Measurements from ENCODE around the gene PTDSS2. TPM values are rescaled to one million over a fixed set of nuclear protein-coding genes. Genes with fewer than 3 reads are reported as not detected.

The PTDSS2 gene
- total RNA-seq, 1 donor from 2014 or later, result 30.2 TPM

- intact Hi-C loops (cut with micrococcal nuclease), result no loop called here
- no peaks in the 10 kb centered on the region for H3K36me3 ChIP-seq
- peaks cover 17% of the 10 kb centered on the region for H3K4me1 ChIP-seq
- no peak within 1 kb of the TSS for H3K27ac ChIP-seq (replicated peaks)
- TF ChIP-seq, protein P1, sequence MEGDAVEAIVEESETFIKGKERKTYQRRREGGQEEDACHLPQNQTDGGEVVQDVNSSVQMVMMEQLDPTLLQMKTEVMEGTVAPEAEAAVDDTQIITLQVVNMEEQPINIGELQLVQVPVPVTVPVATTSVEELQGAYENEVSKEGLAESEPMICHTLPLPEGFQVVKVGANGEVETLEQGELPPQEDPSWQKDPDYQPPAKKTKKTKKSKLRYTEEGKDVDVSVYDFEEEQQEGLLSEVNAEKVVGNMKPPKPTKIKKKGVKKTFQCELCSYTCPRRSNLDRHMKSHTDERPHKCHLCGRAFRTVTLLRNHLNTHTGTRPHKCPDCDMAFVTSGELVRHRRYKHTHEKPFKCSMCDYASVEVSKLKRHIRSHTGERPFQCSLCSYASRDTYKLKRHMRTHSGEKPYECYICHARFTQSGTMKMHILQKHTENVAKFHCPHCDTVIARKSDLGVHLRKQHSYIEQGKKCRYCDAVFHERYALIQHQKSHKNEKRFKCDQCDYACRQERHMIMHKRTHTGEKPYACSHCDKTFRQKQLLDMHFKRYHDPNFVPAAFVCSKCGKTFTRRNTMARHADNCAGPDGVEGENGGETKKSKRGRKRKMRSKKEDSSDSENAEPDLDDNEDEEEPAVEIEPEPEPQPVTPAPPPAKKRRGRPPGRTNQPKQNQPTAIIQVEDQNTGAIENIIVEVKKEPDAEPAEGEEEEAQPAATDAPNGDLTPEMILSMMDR (IDR thresholded peaks at IDR 0.05; ENCODE audit: borderline replicate concordance), result no peak
- H3K4me3 ChIP-seq, result no peak within 1 kb of the TSS
- H3K9me3 ChIP-seq (replicated peaks), result no peaks in the 10 kb centered on the region
- H3K27me3 ChIP-seq (ENCODE audit: low read depth), result peaks cover 64% of the 10 kb centered on the region
- DNase-seq, result no peak
Measured at GRCh38 chr11:441418-442274, 8.4 kb upstream of the PTDSS2 start, which contains the start of gene ANO9. TSS of gene ANO9 (minus strand) at chr11:442011. CDS start at chr11:441926, 85 bp downstream.

- TF ChIP-seq, protein P1 (IDR thresholded peaks at IDR 0.05; ENCODE audit: borderline replicate concordance), result no peak
- peaks cover 18% of the 10 kb centered on the region for H3K4me1 ChIP-seq
- no peak overlapping the region for H3K4me3 ChIP-seq
- no peak for DNase-seq
- H3K27ac ChIP-seq (replicated peaks), result no peak overlapping the region
- peaks cover 58% of the 10 kb centered on the region for H3K27me3 ChIP-seq (ENCODE audit: low read depth)
- no peaks in the 10 kb centered on the region for H3K9me3 ChIP-seq (replicated peaks)
- no peaks in the 10 kb centered on the region for H3K36me3 ChIP-seq
- intact Hi-C loops (cut with micrococcal nuclease), result no loop called here
Measured at GRCh38 chr11:442611-443081, 7.4 kb upstream of the PTDSS2 start.

GRCh38 chr11:443542-444199, 6.4 kb upstream of the PTDSS2 start:
- Histone ChIP-seq H3K36me3 (no peaks in the 10 kb centered on the region), H3K4me1 (peaks cover 28% of the 10 kb centered on the region), H3K9me3 (replicated peaks) (no peaks in the 10 kb centered on the region), H3K27me3 (ENCODE audit: low read depth) (peaks cover 51% of the 10 kb centered on the region), H3K4me3 (no peak overlapping the region), H3K27ac (replicated peaks) (no peak overlapping the region)
- DNase-seq, result no peak
- TF ChIP-seq, protein P1 (IDR thresholded peaks at IDR 0.05; ENCODE audit: borderline replicate concordance), result no peak
- intact Hi-C loops (cut with micrococcal nuclease), result no loop called here

DNA sequence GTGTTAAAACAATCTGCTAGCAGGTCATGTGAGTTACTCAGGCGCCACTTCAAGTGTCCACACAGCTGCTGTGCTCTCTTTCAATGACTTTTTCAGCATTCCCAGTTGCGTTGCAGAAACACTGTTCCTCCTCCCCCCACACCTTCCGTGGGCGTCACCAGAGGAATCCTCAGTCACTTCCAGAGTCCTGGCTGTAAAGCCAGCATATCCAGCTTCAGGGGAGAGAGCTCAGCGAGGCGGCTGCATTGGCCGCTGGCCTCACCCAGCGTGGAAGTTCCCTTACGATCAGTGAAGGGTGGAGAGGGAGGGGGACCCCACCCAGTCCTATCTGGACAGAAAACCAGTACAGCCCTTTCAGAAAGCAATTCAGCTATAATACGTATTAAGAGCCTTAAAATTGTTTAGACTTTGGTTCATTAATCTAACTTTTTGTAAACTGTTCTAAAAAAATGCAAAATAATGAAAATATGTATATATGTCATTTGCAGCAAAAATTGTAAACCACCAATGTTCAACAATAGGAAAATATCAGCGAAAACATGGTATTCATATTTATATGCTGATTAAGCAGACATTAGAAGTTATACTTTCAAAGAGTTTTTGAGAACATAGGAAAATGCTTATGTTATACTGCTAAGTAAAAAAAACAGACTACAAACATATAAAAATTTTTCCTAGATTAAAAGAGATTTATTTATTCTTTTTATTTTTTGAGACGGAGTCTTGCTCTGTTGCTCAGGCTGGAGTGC, 5.5 kb upstream of the PTDSS2 start:
- peaks cover 42% of the 10 kb centered on the region for H3K27me3 ChIP-seq (ENCODE audit: low read depth)
- H3K27ac ChIP-seq (replicated peaks), result peak overlapping the region; percentile 0
- peaks cover 37% of the 10 kb centered on the region for H3K4me1 ChIP-seq
- TF ChIP-seq, protein P1 (IDR thresholded peaks at IDR 0.05; ENCODE audit: borderline replicate concordance), result no peak
- no peak overlapping the region for H3K4me3 ChIP-seq
- H3K36me3 ChIP-seq, result no peaks in the 10 kb centered on the region
- H3K9me3 ChIP-seq (replicated peaks), result no peaks in the 10 kb centered on the region
- intact Hi-C loops (cut with micrococcal nuclease), result no loop called here
- no peak for DNase-seq

Data from left ventricle myocardium inferior (tissue), 1 donor.